HG03558 (cell line): ENCODE data around the gene SLC36A4.
"Not testable (repeated sequence)": the region's sequence is repeated elsewhere in the genome, so short reads cannot be mapped to it uniquely, and the experiment has no call there.

Experiments used
- ATAC-seq: cut with Tn5 transposase; IDR thresholded peaks from one replicate; pipeline ENCODE4 v1.9.1; 2021; ENCODE audit warnings: moderate number of reproducible peaks; ENCODE audit not compliant: unreplicated experiment; ENCODE audit errors: extremely low read depth

Gene SLC36A4

DNA sequence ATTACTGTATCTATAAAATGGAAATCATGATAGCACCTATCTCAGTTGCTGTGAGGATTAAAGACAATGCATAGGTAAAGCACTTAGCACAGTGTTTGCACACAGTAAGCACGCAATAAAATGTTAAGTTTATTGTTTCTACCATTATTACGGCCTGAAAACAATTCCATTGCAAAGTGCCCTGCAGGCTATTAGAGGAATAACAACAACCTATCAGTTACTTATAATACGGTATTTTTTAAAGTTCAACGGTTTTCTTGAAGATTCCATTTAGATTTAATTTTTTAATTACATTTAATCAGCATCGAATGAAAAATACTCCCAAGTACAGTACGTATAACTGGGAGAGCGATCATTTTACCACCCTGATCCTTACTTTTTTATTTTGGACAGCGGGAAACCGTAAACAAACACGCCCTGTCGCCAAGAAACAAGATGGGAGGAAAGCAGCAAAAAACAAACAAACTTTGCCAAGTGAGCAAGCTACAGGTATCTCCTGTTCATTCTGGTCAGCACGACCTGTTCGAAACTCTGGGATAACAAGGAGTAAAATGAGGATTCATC is 893 bp downstream of the SLC36A4 start:
- ATAC-seq, result peak; percentile 1

DNA sequence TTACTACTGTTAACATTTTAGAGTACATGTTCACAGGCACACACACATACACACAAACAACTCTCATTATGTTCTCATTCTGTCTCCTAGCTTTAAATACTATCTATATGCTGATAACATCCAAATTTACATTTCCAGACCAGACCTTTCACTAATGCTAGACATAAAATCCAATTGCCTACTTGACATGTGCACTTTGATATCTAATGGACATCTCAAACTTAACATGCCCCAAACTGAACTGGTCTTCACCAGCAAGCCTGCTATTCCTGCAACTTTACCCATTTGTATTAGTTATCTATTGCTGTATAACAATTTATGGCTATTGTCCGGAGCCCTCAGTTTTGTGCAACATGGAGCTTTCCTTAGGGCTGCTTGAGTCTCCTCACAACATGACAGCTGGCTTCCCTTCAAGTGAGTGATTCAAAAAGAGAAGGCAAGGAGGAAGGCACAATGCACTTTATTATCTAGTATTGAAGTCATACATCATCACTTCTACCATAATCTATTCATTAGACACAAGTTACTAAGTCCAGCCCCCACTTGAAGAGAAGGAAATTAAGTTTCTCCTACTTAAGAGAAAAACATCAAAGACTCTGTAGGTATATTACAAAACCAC is 3.0 kb downstream of the SLC36A4 start:
- ATAC-seq, result no peak

DNA sequence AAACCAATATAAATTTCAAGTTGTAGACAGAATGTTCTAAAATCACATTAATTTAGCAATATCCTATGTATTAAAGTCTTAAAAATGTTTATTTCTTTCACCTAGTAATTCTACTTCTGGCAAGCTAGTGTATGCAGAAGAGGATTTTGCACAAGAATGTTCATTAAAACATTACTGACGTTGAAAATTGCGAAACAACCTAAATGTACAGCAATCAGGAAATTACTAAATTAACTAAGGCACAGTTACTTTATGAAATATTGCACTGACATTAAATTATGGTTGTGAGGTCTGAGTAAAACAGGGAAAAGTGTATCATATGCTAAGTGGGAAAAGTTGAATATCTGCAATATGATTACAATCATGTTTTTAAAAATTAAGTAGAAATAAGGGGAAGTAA is 4.1 kb downstream of the SLC36A4 start:
- ATAC-seq, result no peak

DNA sequence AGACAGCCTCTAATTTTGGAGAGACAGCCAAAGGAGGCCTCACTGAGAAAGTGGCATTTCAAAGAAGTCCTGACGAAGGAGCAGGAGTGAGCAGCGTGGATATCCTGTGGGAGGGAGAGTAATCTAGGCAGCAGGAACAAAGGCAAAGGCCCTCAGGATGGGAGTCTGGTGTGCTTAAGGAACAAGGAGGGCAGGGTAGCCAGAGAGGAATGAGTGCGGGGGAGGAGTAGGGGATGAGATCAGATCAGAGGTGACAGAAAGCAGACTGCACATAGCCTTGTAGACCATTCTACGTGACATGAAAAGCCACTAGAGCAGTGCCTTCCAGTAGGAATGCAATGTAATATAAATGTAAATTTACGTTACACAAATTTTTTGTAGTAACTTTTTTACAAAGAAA is 5.6 kb downstream of the SLC36A4 start:
- no peak for ATAC-seq

DNA sequence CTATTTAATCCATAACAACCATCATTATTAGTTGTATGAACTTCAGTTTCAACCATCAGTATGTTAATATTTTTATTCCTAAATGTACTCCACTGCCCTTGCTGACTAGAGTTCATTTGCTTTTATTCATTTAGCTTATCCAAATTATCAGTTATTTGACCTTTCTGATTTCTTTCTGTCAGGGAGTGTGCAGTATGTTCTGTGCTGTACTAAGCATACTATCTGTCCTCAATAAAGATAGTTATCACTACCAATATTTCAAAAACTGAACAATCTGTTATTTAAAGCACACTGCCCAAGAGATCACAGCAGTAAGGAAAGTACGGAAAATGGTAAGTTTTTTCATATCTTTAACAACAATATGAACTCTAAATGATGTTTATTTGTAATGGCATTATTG is 8.3 kb downstream of the SLC36A4 start:
- no peak for ATAC-seq

DNA sequence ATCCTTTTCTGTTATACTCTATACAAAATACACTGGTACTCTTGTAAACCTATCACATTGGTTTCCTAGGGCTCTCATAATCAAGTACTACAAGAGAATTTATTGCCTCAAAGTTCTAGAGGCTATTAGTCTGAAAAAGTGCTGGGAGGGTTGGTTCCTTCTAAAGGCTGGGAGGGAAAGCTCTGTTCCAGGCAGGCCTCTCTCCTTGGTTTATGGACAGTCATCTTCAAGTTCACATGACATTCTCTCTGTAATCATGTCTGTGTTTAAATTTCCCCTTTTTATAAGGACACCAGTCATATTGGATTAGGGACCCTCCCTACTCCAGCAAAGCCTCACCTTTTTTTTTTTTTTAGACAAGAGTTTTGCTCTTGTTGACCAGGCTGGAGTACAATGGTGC is 9.1 kb downstream of the SLC36A4 start:
- no peak for ATAC-seq

DNA sequence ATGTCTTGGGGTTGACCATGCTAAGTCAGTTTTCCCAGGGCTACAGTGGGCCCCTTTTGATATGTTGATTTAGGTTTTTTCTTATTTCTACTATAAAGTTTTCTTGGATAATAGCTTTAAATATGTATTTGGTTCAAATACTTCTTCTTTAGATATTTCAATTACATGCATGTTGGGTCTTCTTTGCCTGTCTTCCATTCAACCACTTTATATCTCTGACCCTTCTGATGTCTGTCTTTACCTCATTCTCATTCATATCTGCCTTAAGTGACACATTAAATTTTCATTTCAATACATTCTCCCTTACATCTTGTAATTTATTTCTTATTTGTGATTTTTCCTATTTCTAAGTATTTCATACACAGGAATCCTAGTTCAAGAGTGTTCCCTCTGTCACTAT is 10.5 kb downstream of the SLC36A4 start:
- no peak for ATAC-seq

DNA sequence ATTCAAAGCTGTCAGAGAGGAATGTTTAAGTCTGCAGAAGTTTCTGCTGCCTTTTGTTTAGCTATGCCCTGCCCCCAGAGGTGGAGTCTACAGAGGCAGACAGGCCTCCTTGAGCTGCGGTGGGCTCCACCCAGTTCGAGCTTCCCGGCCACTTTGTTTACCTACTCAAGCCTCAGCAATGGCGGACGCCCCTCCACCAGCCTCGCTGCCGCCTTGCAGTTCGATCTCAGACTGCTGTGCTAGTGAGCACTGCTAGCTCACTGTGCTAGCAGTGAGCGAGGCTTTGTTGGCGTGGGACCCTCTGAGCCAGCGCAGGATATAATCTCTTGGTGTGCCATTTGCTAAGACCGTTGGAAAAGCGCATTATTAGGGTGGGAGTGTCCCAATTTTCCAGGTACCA is 19.9 kb downstream of the SLC36A4 start:
- ATAC-seq, result not testable (repeated sequence)

DNA sequence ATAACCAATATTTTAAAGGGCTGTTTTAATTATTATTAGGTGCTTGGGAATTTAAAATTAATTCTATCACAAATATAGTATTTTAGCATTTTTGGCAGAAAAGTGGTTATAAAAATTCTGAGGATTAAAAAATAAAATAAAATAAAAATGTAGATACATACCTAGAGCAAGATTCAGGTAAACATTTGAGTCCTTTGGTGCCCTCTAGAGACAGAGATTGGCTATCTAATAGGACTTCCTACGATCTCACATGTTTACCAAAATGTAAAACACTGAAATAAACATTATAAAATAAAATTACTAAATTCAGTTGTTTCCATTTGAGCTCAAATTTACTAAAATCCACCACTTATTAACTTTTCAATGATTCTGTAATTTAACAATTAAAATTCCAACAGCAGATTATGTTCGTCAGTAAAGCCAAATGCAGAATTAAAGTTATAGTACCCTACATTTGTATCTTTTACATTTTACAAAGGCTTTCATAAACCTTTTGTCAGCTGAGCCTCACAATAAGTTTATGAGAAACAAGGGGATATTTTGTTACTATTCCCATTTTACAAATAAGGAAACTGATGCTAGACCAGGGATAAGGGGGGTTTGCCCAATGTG is 27.7 kb downstream of the SLC36A4 start:
- ATAC-seq, result no peak

DNA sequence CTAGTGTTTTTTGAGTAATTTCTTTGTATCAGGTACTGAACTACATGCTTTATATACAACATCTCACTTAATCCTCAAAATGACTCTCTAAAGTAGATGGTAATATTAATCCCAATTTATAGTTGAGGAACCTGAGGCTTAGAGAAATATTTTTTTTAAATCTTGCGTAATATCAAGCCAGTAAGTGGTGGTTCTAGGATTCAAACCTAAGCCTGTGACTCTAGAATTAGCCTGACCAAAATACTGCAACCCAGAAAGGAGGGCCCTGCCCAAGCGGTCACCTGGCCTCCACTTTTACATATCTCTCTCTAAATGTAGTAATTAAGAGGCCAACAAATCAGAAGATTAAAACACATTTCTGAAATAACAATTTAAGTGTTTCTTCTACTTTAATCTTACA is 28.6 kb downstream of the SLC36A4 start:
- ATAC-seq, result no peak

DNA sequence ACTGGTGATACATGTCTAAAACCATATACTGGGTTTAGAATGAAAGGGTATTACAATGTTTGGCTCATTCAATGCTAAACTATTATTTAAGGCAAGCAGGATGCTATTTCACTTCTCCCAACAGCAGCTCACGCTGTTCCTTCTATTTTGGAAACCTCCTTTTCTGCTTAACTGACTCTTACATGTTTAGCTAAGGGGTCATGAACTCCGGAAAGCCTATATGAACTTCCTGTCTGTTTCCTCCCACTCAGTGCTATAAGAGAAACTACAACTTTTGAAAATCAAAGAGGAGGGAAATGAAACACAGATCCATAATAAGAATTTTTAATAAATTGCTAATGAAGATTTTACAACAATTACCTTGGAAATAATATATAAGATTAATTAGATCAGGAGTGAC is 30.9 kb downstream of the SLC36A4 start:
- ATAC-seq, result no peak

DNA sequence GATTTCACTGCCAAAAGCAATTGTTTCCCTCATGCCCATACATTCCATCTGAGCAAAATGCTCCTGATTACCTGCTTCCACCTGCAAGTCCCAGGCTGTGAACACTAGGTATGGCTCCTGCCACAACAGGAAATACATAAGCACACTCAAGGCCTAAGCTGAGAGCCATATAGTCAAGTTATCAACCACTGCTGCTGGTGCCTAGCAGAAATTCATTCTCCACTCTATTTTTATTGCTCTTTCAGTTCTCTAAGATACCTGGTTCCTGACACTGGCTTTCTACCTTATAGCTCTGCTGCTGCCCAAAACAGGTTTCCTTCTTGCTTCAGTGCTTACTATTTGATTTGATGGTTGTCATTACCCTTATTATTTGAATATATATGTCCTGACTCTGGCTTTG is 31.6 kb downstream of the SLC36A4 start:
- no peak for ATAC-seq

DNA sequence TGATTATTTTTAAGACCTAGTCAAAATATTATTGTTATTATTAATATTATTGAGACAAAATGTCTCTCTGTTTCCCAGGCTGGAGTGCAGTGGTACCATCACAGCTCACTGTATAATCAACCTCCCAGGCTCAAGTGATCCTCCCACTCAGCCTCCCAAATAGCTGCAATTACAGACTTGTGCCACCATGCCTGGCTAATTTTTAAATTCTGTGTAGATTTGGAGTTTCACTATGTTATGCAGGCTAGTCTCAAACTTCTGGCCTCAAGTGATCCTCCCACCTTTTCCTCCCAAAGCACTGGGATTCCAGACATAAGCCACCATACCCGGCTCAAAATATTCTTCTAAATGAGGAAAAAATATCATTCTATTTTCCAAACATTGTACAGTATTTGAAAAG is 37.0 kb downstream of the SLC36A4 start:
- ATAC-seq, result no peak

DNA sequence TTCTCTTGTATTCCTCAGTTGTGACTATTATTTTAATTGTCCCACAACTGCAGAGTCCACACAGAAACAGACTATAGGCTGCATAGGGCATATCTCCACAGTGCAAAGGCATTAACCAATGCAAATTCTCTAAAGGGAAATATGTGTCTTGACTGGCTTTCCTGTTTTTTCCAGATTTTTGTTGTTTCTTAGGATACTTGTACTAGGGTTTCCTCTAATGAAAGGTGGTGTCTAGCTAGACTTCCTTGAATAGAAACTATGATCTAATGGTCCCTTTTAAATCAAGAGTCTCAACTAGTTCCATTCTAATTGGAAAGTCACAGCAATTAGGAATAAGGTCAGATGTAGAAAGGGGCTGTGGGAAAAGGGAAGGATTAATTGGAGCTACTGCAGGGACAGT is 37.6 kb downstream of the SLC36A4 start:
- no peak for ATAC-seq

DNA sequence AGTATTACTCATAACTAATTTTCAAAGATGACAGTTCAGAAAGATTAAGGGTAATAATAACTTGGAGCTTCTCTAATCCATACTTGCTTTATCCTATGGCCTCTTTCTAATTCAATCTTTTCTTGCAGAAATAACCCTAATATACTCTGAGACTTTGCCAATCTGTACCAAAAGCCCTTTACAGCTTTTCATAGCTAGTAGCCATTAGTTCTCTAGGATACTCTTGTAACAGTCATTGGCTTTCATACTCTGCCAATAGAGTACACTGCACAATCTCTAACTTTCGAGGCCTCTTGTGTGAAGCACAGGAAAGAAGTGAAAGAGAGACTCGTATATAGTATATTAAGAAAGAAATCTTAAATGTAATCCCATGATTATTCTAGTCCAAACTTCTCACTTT is 38.1 kb downstream of the SLC36A4 start:
- ATAC-seq, result no peak

DNA sequence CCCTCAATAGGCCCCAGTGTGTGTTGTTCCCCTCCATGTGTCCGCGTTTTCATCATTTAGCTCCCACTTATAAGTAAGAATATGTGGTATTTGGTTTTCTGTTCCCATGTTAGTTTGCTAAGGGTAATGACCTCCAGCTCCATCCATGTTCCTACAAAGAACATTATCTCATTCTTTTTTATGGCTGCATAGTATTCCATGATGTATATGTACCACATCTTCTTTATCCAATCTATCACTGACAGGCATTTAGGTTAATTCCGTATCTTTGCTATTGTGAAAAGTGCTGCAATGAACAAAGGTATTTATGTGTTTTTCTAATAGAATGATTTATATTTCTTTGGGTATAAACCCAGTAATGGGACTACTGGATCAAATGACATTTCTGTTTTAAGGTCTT is 42.1 kb downstream of the SLC36A4 start:
- ATAC-seq, result no peak

DNA sequence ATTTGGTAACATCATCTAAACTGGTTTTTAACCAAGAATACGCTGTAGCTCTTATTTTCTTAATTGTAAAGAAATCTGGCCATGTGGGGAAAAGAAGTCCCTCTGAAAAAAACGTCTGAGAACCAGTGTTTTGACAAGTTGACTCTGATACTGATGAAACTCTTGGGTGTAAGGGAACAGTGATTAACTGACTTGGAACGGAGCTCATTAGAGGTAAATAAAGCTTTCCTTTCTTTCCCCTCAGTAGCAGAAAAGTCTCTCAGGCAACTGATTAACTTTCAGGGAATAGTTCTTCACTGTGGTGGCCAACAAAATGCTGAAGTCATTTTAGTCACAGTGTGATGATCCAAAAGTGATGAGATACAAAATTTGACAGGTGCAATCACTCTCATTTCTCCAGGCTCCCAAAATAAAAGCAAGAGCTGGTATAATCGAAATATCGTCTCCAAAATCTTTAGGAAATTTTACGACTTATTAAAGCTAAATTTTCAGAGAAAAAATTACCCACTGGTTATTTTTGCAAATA is 52.3 kb downstream of the SLC36A4 start:
- ATAC-seq, result no peak

DNA sequence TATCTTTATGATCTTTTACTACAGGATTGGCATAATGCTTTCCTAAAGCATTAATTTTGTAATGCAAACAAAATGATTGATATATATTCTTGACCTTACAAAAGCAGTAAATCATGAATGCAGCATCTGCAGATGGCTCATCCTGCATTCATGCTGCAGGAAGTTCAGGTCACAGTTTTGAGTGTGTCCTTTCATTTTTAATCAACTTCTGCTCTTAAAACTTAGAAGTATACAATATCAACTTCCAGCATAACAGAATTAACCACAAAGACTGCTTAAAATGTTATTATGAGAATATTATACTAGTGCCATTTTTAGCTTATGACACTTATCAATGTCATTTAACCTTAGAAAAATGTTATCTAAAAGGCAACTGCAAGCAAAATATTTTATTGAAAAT is 54.0 kb downstream of the SLC36A4 start:
- peak; percentile 73 for ATAC-seq

DNA sequence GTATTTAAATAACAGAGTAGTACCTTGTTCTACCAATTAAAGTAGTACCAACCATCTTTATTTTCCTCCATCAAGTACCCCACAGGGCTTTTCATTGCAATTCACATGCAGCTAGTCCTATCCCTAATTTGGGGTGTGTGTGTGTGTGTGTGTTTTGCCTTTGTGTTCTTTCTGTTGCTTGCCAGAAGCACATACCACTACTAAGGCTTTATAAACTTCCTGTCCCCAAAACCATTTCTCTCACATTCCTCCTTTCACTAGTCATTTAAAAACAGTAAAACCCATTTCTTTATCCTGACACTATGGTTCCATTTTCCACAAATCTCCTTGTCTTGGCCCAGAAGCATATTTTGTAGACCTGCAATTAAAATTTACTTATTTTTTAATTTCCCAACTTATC is 54.6 kb downstream of the SLC36A4 start:
- ATAC-seq, result no peak

DNA sequence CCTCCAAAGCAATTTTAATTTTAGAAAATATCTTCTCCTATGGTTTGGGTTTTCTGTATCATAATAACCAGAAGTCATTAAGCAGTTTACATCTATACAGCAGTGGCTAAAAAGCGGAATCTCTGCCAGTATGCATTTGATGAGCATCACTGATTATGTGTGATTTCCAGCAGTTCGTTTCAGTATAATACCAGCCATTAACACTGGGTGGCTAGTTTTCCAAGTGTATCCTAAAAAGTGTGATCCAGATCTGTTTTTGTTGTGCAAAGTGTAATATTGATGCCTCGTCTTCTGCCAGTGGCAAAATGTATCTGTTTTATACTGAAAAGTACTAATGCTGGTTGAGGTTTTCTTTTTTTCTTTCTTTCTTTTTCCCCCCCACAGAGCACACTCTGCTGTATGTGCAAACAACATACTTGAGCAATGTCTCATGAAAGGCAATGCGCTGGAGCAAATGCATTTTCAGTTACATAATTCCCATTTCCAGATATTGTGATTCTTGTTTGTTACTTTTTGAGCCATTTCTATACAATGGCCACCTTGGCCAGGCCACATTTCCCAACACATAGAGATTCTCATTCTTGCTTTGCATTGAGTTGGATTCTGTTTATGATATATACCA is 64.2 kb downstream of the SLC36A4 start:
- no peak for ATAC-seq

DNA sequence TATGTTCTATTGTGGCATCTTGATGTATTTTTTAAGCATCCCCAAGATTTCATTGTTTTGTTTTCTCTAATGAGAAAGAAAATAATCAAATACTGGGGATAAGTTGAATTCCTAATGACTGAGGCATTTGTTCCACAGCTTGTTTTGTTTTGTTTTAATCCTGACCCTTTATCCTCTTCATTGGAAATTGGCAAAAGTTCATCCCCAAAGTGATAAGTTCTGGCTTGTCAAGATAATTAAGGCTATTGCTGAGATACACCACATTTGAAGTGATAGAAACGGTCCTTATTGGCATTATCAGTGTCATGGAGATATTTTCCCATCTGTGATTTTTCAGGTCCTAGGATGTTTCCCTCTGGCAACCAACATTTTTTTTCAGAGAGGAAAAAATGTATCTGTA is 65.0 kb downstream of the SLC36A4 start:
- ATAC-seq, result no peak

DNA sequence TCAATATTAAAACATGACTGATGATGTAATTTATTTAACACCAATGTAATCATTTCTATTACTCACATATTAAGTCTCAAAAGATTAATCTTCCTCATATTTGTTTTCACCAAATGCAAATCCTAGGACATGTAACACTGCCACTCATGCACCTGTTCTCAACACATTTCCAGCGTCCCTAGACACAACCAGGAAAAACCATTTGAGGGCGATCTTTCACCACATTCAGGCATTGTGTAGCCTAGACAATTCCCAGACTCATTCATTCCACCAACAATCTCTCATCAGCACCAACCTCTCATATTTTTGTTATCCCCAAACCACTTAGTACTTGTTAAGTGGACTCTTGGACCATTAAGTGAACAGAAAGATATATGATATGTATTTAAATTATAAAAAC is 66.1 kb downstream of the SLC36A4 start:
- no peak for ATAC-seq
